Bronchial epithelial cell (primary cell): ENCODE measurements around the gene CYSLTR2. TPM values are rescaled to one million over a fixed set of nuclear protein-coding genes. Genes with fewer than 3 reads are reported as not detected.

Experiments
- DNase-seq: peaks from one replicate; pipeline ENCODE4 v3.0.0-alpha.2; 2010; ENCODE audit warnings: low read depth
- FAIRE-seq: peaks from 2 replicates; lab custom pipeline; 2011; peaks lifted over from hg19 to GRCh38; lab: Jason Lieb, UNC
- H3K27me3 ChIP-seq: 2 replicates; pipeline ENCODE4 v1.5.1; 2011; ENCODE audit warnings: low read length; ENCODE audit not compliant: control insufficient read depth, insufficient read depth
- H3K36me3 ChIP-seq: 2 replicates; pipeline ENCODE4 v1.5.1; 2011; ENCODE audit warnings: low read length; ENCODE audit not compliant: control insufficient read depth, insufficient read depth
- H3K4me3 ChIP-seq: 2 replicates; pipeline ENCODE4 v1.5.1; 2011; ENCODE audit warnings: mild to moderate bottlenecking, low read depth, low read length, control low read depth
- total RNA-seq: library from RNA; depleted of rRNA; stranded (reverse); fragments of >200 nt; gene quantifications from 2 replicates; pipeline ENCODE4 v1.2.1, GENCODE V29; 2014
- TF ChIP-seq, protein P1 (sequence below): IDR thresholded peaks from 2 replicates; pipeline ENCODE4 v1.5.1; 2011; ENCODE audit warnings: mild to moderate bottlenecking, moderate library complexity, low read length, control low read depth, inconsistent platforms; ENCODE audit not compliant: insufficient read depth, severe bottlenecking

CYSLTR2 gene
- total RNA-seq, 1 donor from 2014 or later, result not detected

DNA sequence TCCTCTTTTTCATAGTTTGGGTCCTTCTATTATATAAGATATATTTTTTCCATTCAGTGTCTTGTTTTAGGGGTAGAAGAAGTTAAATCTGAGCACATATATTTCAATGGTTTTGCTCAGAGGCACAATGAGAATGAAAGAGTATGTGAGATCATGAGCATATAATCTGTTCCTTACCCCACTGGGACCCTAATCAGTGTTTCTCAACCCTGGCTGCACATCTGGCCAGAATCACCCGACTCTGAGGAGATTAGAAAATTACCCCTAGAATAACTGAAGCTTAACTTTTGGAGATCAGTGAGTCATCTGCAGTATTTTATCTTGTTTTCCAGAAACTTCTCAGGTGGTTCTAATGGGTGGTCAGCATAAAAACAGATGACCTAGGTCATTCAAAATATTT lies 782 bp downstream of the CYSLTR2 start:
- DNase-seq, result no peak
- FAIRE-seq, result no peak
- no peak overlapping the region for H3K4me3 ChIP-seq
- no peaks in the 10 kb centered on the region for H3K36me3 ChIP-seq
- H3K27me3 ChIP-seq, result peaks cover 4% of the 10 kb centered on the region
- TF ChIP-seq, protein P1, sequence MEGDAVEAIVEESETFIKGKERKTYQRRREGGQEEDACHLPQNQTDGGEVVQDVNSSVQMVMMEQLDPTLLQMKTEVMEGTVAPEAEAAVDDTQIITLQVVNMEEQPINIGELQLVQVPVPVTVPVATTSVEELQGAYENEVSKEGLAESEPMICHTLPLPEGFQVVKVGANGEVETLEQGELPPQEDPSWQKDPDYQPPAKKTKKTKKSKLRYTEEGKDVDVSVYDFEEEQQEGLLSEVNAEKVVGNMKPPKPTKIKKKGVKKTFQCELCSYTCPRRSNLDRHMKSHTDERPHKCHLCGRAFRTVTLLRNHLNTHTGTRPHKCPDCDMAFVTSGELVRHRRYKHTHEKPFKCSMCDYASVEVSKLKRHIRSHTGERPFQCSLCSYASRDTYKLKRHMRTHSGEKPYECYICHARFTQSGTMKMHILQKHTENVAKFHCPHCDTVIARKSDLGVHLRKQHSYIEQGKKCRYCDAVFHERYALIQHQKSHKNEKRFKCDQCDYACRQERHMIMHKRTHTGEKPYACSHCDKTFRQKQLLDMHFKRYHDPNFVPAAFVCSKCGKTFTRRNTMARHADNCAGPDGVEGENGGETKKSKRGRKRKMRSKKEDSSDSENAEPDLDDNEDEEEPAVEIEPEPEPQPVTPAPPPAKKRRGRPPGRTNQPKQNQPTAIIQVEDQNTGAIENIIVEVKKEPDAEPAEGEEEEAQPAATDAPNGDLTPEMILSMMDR, result no peak

DNA sequence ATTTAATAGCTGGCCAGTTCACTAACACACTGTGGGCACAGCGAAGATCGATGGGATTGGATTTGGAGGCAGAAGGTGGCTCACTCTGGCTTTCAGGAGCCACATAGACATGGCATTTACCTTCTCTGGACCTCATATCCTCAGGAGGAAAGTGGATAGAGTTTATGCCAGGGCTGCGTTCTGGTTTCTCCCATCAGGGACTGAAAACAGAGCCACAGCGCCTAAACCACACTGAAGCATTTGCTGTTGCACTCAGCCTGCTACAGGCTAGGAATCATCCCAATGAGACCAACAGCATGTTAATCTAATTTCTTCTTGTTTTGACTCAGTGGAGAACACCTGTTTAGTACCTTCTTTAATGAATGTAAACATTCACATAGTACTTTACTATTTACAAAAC lies 1.6 kb downstream of the CYSLTR2 start:
- Histone ChIP-seq H3K36me3 (no peaks in the 10 kb centered on the region), H3K4me3 (no peak overlapping the region), H3K27me3 (peaks cover 4% of the 10 kb centered on the region)
- FAIRE-seq (peak; percentile 70), DNase-seq (no peak)
- TF ChIP-seq, protein P1, result no peak

DNA sequence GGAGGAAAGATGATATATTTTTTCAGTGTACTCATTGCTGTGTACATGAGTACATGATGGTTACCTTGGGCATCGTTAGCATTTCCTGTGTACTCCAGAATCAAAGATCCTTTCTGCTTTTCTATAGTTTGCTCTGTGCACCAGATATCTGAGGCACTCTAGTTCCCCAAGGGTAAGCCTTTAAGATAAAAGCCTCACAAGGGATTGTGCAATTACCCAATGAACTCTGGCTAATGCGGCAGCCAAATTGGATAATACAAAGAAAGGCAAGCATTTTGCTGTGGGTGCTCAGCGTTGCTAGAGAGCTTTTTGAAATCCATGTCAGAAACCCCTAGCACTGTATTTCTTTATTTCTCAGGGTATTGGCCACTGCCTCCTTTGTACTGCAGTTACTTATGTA lies 2.9 kb downstream of the CYSLTR2 start:
- Histone ChIP-seq H3K36me3 (no peaks in the 10 kb centered on the region), H3K4me3 (no peak overlapping the region), H3K27me3 (peaks cover 4% of the 10 kb centered on the region)
- TF ChIP-seq, protein P1, result no peak
- DNase-seq, result no peak
- no peak for FAIRE-seq

GRCh38 chr13:48660361-48661076 lies 6.8 kb downstream of the CYSLTR2 start:
- FAIRE-seq, result no peak

GRCh38 chr13:48661107-48661506 lies 7.4 kb downstream of the CYSLTR2 start:
- Histone ChIP-seq H3K4me3 (no peak overlapping the region), H3K36me3 (no peaks in the 10 kb centered on the region), H3K27me3 (peaks cover 2% of the 10 kb centered on the region)
- DNase-seq, result no peak
- no peak for FAIRE-seq
- TF ChIP-seq, protein P1, result no peak

More at GRCh38 chr13:48660361-48661076, 6.8 kb downstream of the CYSLTR2 start:
- no peak for DNase-seq
- TF ChIP-seq, protein P1, result no peak
- Histone ChIP-seq H3K27me3 (peaks cover 2% of the 10 kb centered on the region), H3K4me3 (no peak overlapping the region), H3K36me3 (no peaks in the 10 kb centered on the region)
